Cerebellar nuclear complex (tissue), 1 donor: Measurements from ENCODE around the gene BLOC1S2.
"Not testable (repeated sequence)": the region's sequence is repeated elsewhere in the genome, so short reads cannot be mapped to it uniquely, and the experiment has no call there.

Experiments used
- DNase-seq, 2 experiments: peaks; one replicate each; lab custom pipeline; 2025; lab: John Stamatoyannopoulos, UW

BLOC1S2 gene

DNA sequence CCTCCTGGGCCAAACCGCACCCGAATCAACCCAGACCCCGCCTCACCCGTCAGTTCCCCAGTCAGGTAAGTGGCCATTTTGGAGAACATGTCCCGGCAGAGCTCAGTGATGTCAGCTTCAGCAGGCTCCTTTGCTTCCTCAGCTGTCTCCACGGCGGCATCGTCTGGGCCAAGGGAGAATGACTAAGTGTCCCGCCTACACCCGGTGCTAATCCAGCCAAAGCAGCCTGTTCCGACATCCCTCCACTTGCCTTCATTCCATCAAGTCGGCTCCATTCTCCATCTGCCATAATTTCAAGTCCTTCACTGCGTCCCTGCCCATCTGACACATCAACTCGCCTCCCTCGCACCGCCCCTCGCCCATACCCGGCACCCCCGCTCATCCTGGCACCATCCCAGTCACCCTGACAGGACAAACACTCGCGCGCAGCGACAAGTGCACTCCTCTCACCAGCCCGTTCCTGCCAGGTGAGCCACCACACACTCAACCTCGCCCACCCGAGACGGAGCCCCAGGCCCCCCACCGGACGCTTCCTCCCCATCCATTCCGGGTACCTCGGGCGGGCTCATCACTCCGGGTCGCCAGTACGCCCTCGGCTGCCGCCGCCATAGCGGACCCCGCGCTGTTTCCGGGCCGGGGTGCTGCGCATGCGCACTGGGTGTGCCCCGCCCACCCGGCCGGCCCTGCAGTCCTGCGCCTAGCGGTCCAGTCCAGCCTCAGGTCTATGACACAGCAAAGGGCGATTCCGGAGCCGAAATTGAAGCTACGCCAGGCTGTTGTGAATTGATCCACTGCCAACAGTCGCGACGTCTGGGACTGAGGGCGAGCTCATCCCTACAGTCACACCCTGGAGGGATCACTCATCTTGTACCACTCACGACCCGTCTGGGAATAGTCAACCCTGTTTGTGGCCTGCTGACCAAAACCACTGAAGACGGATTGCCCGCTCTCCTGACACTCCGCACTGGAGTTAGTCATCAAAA lies at the start of gene BLOC1S2:
Gene BLOC1S2, minus strand, starts transcription at position 630 of the 983 bp plus-strand sequence. Its CDS starts 21 bp downstream, at position 609.
- DNase-seq: peak; percentile 45 to 81

DNA sequence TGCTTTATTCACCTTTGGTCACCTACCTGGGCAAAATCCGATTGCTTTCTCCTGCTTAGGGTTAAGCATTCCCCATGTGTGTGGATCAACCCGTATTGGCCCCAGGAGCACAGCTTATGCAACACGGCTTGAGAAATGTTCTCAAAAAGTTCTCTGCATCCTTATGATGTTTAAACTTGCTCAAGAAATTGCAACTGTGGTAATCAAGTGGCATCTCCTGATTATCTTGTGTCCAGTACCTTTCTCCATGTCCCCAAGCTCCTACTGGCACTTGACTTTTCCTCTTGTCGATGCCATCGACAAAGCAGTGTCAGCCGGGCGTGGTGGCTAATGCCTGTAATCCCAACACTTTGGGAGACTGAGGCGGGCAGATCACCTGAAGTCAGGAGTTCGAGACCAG lies 48.3 kb upstream of the BLOC1S2 start:
- no peak for DNase-seq

DNA sequence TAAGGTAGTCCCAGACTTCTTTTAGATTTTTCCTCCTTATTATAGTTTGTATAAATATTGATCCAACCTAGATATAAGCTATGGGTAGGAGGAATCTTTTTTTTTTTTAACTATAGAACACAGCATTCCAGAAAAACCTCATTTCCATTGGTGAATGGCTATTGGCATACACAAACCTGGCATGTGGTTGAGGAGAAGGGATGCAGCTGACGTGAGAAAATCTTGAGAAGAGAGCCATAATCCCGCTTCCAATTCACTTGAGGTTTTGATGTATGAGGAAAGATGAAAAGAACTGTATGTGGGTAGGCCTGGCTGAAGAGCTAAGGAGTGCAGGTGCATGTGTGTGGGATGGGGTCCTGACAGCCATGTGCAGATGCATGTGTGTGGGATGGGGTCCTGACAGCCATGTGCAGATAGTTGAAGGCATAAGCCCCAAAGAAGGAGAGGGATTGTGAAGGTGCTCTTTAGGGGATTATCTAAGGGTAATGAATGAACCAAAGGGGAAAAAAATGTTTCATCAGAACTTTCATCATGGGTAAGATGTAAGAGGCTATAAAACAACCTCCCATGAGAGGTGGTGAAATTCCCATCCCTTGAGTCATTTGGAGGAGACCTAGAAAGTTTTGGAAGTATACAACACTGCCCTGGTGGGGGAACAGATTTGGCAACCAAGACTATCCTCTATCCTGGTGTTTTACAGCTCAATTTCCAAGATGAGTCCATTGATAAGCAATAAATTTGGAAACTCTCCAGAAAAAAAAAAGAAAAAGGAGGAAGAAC lies 47.4 kb upstream of the BLOC1S2 start:
- no peak for DNase-seq

DNA sequence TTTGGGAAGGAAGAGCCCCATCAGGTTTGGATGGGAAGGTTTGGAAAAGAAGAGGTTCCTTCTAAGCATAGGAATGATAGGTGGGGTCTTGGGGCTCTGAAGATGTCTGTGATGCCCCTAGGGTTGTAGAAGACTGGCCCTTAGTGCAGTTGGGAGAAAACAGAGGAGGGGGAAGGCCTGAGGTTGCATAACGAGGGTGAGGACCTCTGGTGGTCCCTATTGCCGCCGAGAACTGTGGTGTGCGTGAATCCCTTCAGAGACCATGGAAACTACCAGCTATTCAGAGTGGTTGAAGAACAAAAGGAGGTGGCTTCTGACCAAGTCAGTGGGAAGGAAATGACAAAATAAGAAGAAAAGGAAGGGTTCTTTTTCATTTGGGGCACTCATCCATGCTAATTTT lies 46.6 kb upstream of the BLOC1S2 start:
- no peak for DNase-seq

DNA sequence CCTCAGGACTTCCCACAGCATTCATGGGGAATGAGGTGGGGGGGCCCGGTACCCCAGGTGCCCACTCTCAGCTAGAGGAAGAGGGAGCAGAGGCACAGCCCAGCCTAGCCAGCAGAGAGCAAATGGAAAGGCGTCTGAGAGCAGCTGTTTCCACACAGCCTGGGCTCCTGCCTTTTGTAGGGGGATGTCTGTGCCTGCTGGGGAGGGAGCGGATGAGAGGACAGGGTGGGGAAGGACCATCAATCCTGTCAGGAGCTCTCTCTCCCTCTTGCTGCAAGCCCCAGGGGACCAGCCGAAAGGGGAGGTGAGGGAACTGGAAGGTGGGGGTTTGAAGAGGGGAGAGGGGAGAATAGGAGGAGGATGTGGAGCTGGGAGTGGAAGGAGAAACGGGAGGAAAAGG lies 43.6 kb upstream of the BLOC1S2 start, which contains the start of gene PKD2L1:
Gene PKD2L1, minus strand, starts transcription at position 150 of the 400 bp plus-strand sequence. Its CDS starts 125 bp downstream, at position 25.
- DNase-seq: no peak

DNA sequence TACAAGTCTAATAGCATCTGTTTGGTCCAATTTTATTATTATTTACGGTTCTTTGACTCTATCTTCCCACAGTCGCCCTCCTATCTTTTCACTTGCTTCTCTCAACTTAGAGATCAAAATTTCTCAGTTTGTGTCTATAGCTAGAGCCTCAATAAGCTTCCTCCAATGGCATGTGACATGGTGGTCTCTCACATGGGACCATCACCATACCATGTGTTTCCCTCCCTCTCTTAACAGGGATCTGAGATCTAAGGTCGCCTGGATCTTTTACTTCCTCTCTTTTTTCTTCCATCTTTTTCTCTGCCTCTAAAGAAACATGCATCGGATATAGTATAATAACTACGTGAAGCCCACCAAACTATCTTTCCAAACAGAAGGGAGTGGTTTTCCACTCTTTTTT lies 41.7 kb upstream of the BLOC1S2 start:
- DNase-seq: no peak

DNA sequence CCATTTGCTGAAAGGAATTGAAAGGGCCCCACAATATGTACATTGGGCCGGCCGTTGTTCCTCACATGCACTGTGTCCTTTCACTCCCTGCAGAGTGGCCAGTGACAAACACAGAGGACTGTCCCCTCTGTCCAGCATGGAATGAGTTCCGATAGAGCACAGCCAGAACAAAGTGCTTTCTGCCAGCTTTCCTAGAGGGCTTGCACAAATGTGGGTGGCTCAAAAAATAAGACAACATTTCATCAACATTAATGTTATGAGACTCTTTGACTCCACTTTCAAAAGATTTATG lies 41.2 kb upstream of the BLOC1S2 start:
- no peak for DNase-seq

DNA sequence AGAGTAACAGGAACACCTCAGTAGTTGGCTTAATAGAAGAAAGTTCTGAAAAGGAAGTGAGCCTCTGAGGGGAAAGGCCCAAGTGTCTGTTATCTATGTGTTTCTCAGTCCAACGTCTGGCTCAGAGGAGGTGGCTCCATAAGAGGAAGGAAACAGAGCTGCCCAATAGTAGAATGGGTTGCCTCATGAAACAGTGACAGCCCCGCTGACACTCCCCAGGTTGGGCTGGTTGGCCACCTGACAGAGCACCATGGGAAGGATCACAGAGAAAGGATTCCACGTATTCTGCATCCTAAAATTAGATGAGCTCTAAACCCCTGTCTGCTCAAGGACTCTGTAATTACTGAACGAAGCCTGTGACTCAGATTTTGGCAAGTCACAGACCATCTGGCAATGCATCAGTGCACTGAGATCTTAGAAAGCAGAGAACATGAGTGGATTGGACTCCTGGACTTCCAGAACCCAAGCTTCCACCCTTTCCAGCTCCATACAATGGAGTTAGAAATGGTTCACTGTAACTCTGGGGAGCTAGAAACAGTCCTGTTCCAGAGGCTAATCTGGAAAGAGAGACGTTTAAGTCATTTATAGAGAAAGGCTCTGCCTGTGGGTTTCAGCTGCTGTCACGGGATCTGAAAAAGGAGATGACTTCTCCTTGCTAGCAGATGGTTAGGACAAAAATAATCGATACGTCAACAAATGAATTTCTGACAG lies 40.7 kb upstream of the BLOC1S2 start:
- no peak for DNase-seq

DNA sequence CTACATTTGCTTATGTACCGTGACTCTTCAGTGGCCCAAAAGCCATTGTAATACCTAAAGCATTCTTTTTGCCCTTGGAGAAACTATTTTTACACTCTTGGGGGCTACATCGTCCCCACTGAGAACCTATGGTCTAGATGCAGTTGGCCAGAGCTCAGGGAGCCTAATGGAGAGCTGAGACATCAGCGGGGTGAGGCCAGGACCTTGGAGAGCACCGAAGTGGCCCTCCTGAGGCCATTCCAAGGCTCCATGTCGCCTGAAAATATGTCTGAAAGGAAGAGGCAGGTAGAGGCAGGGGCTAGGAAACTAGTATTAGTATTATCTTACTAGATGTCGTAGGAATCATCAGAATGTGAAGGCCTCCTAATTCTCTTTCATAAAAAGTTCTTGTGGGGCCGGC lies 38.7 kb upstream of the BLOC1S2 start:
- no peak for DNase-seq

DNA sequence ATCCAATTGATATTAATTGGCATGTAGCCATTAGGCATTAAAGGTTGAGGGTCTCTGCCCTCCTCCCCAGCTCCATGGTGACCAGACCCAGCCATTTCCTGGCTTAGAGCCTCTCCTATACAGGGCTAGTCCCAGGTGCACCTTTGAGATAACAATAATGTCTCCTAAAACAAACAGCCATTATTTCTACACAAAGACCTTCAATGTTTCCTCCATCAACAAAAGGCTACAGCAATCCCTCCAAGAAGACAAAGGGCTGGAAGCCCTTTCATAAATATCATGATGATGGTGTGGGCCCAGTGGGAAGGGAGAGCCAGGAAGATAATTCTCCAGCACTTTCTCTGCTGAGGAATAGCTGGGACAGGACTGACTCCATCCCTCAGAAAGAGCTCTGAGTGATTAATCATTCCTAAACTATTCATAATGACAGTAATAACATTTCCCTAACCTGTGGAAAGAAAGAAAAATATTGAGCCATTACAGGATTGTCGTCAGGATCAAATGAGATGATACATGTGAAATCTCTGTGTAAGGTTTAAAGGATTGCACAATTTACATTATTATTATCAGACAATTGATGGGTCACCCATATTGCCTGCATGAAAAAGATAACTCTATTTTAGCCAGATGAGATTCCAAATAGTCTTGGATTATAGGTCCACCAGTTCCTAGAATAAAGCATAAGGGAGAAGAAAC lies 33.4 kb upstream of the BLOC1S2 start:
- DNase-seq: no peak

DNA sequence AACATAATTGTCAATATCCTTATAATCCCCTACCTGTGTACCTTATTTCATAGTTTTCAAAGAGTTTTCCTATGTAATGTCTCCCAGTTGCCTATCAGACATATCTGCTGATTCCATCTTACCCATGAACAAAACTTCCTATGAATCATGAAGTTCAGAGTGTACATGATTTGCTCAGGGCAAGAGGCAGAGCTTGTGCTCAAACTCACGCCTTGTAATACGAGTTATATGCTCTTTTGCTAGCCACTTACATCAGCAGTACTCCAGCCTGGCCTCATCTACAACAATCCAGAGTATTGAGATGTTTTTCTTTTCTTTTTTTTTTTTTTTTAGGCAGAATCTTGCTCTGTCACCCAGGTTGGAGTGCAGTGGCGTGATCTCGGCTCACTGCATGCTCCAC lies 31.7 kb upstream of the BLOC1S2 start:
- DNase-seq: no peak

DNA sequence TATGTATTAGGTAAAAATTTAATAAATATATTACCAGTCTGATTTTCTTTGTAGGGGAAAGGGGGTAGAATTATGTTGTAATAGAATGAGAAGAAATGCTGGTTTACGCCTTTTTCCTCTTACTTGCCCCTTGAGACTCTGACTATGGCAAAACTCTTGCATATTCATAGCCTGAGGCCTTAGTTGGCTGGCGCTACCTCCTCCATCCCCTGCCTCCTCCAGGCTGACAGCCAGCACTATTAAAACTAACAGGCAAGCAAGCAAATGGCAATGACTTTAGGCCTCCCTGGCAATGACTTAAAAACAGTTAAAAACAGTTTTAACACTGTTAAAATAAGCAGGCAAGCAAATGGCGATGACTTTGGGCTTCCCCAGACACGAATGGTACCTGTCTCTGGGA lies 29.1 kb upstream of the BLOC1S2 start:
- no peak for DNase-seq

DNA sequence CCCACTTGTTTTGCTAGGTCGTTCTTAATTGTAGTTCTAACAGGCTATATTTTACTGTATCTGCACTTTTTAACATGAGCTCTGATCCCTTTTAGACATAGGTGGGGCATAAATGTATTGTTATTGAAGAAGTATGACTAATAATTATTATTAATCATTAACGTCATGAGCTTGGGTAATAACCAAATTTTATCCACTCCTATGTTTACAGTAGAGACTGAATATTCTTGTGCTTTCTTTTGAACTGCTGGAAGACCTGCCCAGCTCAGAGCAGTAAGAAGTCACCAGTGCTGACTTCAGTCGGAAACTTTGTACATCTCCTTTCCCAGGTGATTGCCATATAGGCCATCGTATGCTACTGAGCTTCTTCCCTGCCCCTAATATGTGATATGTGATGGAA lies 24.8 kb upstream of the BLOC1S2 start:
- DNase-seq: no peak

DNA sequence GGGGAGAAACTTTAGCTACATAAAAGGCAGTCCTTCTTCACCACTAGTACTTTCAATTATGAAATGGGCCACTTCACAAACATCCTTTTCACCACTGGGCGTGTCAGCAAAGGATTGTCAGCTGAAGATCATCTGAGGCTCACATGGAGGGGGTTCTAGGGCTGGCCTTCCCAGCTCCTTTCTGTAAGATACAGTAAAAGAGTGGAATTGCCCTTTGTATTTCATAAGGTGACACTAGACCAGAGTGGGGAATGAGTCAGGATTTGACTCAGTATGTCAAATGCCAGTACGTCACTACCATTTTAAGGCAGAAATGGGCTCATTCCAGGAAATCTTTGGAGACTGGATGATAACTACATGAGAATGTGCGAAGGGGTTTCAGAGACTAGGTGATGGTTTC lies 21.2 kb upstream of the BLOC1S2 start:
- no peak for DNase-seq

DNA sequence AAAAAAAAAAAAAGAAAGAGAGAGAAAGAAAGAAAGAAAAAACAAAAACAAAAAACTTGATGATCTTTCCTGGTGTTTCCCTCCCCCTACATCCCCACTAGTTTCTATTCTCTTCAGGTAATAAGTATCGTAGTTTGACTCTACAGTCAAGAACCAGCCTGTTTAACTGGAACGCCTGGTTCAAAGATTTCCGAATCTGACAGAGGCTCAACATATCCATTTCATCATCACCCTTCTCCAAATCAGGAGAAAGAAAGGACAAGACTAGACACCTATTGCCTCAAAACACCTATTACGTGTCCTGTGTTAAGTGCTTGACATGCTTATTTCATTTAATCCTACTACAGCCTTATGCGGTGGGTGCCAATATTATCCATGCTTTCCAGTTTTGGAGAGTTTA lies 20.4 kb upstream of the BLOC1S2 start:
- DNase-seq: no peak

DNA sequence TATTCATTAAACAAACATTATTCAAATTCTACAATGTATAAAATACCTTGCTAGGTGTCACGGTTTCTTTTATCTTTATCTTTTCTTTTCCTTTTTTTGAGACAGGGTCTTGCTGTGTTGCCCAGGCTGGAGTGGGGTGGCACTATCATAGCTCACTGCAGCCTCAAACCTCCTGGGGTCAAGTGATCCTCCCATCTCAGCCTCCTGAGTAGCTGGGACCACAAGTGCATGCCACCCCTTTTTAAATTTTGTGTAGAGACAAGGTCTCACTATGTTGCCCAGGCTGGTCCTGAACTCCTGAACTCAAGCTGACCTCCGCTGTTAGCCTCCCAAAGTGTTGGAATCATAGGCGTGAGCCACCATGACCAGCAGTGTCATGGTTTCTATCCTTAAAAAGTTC lies 17.9 kb upstream of the BLOC1S2 start:
- no peak for DNase-seq

DNA sequence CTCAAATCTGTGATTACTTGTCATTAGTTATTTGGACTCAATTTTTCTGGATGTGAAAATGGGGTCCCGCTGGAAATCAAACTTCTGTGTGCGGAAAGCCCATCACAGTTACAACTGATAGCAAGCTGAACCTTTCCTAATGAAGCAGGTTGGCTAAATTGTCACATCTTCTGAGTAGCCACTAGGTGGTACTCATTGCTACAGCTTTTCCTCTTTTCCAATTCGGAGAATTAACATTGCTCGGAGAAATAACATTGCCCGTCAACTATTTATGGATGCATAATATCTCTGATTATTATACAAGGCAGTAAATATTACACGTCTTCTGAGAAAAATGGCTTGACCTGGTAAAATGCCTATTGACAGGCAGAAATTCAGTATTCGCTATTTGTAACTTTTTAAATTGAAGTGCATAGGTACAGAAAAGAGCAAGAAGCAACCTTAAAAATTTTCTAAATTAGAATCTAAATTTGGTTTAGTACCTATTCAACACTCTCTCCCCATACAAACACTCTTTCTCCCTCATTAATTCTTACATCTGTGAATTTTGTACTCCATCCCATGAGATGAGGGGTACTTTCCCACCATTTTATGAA lies 17.3 kb upstream of the BLOC1S2 start:
- DNase-seq: no peak

DNA sequence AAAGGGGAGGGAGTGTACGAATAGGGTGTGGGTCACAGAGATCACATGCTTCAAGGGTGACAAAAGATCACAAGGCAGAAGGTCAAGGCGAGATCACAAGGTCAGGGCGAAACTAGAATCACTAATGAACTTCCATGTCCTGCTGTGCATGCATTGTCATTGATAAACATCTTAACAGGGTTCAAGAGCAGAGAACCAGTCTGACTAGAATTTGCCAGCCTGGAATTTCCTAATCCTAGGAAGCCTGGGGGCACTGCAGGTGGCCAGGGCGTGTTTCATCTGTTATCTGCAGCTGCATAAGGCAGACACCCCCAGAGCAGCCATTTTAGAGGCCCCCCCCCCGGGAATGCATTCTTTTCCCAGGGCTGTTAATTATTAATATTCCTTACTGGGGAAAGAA lies 14.6 kb upstream of the BLOC1S2 start:
- DNase-seq: not testable (repeated sequence)

DNA sequence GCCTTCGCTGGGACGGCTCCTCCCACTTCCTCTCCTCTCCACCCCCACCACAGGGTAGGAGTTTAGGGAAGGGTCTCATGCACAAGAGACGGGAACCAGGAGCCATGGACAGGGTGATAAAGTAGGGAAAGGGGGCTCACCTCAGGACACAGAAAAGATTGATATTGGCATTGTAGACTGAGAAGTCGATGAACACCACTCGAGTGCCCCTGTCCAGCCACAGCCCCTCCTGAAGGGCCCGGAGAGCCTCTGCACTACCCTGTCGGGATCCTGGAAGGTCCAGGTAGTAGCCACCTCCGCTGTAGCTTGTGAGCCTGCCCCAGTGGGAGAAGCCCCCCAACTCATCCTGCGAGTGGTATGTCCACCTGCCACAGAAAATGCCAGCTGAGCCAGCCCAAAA lies 10.8 kb upstream of the BLOC1S2 start:
- DNase-seq: no peak

DNA sequence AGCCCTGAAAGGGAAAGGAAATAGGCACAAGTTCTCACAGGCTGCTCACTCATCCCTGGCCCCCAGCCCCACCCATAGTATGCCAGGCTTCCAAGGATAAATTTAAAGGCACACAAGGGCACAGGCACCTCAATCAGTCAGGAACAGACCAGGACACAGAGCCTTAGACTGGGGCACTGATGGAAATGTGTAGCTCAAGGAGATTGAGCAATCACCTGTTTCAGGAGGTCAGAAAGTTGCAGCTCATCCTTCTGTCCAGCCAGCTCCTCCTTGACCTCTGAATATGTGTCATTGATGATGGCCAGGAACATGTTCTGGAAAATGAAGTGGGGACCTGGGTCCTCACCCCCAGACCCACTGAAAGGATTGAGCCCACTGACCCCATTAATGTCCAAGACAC lies 6.6 kb upstream of the BLOC1S2 start:
- no peak for DNase-seq

DNA sequence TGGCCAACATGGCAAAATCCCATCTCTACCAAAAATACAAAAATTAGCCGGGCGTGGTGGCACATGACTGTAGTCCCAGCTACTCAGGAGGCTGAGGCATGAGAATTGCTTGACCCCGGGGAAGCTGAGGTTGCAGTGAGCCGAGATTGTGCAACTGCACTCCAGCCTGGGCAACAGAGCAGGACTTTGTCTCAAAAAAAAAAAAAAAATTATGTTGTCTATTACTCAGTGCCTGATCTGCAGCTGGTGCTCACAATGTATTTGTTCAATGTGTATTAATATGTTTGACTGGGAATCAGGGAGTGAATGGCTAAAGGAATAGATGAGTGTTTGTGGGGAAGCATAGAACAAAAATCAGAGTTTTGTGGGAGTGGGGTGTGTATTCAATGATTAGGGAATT lies 5.8 kb upstream of the BLOC1S2 start:
- DNase-seq: not testable (repeated sequence)
